HG03575 (cell line): ENCODE results near the gene SLC8A1.

Source experiments
- ATAC-seq: cut with Tn5 transposase; IDR thresholded peaks from one replicate; pipeline ENCODE4 v1.9.1; 2021; ENCODE audit not compliant: unreplicated experiment, insufficient number of reproducible peaks, low FRiP score; ENCODE audit errors: extremely low read depth

SLC8A1 gene

DNA sequence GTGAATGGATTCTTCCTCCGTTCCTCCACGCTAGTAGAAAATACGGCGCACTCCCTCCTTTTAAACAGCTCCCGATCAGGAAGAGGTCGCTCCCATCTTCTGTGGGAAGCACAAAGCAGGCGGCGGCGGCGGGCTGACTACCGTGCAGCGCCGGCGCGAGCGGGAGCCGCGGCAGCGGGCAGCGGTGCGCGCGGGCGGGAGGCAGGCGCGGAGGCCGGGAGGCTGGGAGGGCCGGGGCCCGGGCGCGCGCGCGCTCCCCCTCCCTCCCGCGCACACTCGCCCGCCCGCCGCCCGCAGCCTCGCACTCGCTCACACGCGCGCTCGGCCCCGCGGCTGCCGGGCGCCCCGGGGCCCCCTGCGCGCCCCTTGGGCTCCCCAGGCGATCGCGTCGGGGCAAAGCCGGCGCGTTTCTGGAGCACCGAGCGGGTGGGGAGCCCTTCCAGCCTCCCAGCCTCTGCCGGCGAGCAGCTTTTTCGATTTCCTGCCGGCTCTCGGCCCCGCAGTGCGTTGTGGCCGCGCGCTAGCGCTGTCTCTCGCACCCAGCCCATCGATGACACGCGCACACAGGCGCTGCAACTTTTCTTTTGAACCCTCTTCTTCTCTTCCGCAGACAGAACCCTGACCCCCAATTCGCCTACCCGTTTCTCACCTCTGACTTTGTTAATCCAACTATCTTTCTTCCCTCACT lies at the start of gene SLC8A1:
Gene SLC8A1, minus strand, starts transcription at position 173 of the 688 bp plus-strand sequence.
- ATAC-seq = no peak

DNA sequence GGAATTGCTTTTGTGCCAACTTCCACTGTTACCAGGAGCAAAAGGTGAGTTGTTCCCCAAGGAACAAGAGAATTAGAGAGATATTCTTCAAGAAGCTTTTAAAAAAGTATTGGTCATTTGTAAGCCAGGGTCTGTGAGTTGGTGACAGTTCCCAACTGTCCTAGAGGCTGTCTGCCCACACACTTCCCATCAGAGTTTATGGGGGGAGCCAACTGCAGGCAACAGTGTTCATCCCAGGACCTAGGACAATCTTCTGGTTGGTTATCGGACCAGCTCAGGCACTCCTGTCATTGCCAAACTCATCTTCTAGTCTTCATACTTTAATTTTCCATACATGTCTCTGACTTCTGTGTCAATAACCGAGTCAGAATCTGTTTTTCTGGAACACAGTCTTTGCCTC lies 47.5 kb upstream of the SLC8A1 start:
- no peak for ATAC-seq

DNA sequence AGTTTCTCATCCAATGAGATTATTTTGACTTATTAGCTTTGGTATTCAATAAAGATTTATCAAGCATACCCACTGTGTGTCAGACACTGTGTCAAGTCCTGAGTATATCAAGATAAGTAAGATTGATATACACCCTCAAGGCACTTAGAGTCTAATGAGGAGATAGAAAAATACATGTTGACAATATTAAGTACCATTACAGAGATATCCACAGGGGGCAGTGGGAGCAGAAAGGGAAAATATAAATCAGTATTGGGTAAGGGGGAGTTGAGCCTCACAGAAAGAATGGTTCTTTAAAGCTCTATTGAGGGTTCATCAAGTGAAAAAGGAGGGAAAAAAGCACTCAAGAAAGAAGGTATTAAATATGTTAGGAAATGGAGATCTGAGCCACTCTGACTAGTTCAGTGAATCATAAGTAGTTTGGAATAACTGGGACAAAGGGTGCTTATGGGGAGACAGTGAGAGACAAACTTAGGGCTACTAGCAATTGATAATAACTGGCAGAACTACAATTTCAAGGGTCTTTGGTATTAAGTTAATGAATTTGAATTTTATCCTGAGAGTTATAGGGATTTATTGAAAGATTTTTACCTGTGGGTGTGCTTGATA lies 45.5 kb upstream of the SLC8A1 start:
- no peak for ATAC-seq

DNA sequence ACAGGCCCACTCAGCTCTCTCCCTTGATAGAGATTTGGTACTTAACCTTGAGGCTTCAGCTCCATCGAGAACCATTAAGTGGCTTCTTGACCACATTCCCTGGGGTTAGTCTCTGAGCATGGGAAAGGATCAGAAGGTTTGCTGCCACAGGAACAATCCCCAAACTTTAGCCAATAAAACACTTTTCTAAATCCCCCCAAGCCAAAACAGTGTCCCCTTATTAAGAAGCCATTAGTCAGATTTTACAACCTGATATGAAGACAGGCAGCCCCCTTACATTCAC lies 37.7 kb upstream of the SLC8A1 start:
- no peak for ATAC-seq

DNA sequence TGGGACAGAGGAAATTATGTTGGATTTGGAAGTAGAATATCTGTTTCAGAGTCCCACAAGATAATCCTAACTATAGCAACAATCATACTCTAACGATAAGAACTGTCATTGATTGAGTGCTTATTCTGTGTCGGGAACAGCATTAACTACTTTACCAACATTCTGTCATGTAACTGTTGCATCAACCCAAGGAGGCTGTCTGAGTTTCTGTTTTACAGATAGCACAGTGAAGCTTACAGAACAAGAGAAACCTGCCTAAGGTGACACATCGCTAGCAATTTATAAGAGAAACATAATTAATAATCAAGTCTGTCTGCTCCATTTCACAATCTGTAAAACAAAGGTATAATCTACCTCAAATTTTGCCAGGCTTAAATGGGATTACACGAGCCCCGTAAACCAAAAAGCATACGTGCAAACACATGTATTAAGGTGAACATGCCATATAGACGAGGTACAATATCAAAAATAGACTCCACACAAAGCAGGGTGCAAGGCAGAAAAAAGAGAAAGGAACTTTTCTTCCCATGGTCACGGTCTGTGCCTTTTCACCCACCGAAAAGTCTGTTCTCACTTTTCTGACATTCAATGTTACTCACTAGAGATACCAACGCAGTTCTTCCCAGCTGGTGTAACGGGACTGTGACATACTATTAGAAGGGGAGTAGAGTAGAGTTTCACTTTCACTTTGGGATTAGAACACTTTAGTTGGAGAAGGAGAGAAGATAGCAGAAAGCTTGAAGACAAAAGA lies 37.2 kb upstream of the SLC8A1 start:
- no peak for ATAC-seq

DNA sequence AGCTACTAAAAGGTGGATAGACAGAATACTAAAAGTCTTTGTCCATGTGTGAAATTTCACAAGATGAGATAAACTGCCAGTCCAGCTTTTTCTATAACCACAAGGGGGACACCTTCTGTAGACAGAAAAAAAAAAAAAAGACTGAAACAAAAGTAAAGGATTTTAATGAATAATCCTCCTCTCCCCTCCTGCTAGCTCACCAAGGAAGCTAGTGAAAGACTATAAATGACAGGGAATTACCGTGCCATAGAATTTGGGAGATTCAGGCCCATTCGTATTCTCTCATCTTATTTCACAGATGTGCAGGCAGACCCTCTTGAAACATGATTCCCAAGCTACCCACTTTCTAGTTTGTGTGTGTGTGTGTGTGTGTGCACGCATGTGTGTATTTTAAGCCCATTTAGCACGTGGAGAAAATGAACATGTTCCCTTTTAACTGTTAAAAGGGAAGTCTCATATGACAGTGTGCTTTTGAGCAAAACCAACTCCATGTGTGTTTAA lies 36.3 kb upstream of the SLC8A1 start:
- ATAC-seq = no peak

DNA sequence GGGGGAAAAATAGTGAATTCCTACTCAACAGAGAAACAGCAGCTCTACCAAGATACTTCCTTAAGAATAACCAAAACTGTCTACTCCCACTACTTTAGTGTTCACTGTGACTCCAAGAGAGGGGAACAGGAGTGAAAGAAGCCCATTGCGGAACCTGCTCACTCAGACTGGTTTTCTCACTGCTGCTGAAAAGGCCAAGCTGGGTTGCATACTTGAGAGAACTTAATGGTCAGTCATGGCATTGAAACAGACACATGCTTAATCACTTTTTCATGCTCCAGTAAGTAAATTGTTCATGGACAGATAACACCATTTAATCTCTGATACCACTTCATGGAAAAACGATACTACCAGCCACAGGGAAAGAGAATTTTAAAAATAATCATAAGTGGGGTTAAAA lies 35.7 kb upstream of the SLC8A1 start:
- no peak for ATAC-seq

DNA sequence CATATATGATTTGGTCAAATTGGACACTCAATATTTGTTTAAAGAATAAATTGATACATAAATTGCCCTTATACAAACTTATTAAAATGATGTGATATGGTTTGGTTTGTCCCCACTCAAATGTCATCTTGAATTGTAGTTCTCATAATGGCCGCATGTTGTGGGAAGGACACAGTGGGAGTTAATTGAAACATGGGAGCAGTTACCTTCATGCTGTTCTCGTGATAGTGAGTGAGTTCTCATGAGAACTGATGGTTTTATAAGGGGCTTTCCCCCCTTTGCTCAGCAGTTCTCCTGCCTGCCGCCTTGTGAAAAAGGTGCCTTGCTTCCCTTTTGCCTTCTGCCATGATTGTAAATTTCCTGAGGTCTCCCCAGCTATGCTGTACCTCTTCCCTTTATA lies 34.0 kb upstream of the SLC8A1 start:
- no peak for ATAC-seq

DNA sequence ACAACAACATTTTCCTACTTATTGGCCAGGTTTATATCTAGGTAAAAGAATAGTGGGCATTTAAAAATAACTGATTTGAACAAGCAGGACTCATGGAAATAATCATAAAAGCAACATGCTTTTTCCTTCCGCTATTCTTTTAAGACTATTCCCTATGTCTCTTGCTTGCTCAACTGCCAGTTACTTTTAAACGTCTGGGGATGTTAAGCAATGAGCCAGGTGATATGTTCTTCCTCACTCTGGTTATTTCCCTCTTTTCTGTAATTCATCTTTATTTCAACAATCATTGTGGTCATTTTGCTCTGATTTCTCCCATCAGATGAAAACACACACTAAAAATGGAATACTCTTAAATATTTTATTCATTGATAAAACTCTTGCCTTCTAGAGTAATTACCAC lies 33.4 kb upstream of the SLC8A1 start:
- no peak for ATAC-seq

DNA sequence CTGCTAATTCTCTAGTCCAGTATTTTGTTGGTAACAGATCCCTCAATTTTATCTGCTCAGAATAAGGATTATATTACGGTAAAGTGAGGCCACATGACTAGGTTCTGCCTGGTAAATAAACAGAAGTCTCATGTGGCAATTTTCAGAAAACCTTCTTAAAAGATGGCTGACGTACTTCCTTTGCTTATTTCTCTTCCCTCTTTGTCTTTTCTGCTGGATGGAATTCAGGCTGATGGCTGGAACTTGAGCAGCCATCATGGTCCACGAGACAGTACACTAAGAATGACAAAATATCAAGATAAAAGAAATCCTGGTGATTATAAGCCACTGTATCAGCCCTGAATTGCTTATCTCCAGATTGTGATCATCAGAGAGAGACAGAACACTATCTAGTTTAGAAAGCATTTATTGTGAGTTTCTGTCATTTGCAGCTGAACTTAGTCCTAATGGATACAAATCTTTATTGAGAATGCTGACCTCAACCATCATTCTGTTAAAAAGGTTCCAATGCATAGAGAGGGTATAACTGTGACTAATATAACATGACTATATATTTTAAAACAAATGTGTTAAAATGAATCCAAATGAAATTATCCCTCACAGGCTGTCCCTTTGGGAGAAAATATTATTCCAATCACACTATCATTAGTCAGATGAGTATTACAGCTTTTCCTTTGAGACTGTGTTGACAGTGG lies 31.8 kb upstream of the SLC8A1 start:
- no peak for ATAC-seq

DNA sequence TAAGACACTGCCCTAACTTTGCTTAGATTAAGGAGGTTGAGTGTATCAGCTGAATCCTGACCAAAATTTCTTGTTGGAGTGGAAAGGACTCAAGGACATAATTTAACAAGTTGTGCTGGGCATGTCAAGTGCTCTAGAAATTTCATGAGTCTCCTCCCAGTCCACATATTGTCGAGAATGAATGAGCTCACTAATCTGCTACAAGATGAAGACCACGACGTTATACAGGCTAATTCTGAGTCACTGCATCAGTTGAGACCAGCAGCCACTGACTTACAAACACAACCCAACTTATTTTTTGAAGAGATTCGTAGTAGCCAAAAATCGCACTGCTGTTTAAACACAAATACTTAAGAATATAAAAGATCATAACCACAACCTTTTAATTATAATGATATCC lies 28.7 kb upstream of the SLC8A1 start:
- ATAC-seq = no peak

DNA sequence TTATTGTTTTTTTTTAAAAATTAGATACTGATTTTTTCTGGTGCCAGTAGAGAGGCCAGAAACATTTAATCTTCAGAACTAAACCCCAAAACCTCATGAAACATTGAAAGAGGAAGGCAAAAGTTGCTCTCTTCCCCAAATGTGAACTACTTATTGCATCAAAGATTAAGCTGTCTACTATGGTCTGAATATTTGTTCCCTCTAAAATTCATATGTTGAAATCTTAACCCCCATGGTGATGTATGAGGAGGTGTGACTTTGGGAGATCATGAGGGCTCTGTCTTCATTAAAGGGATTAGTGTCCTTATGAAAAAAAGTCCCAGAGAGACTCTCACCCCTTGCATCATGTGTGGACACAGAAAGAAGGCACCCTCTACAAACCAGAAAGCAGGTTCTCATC lies 28.2 kb upstream of the SLC8A1 start:
- no peak for ATAC-seq

DNA sequence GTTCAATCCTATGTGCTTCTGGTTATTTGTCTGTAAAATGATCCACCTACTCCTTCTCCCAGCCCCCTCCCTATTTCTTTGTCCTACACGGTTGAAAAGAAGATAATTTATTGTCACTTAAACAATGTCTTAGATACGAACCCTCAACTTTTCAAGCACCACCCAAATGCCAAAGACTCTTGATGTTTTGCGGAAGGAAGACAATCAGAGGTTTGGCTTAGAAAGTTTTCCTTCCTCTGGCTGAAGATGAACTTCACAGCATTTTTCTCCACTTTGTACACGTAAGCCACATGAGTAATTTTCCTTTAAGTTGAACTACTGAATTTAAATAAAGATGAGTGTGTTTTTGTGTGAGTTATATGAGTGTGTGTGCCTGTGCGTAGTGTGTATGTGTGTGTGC lies 25.5 kb upstream of the SLC8A1 start:
- ATAC-seq = no peak

DNA sequence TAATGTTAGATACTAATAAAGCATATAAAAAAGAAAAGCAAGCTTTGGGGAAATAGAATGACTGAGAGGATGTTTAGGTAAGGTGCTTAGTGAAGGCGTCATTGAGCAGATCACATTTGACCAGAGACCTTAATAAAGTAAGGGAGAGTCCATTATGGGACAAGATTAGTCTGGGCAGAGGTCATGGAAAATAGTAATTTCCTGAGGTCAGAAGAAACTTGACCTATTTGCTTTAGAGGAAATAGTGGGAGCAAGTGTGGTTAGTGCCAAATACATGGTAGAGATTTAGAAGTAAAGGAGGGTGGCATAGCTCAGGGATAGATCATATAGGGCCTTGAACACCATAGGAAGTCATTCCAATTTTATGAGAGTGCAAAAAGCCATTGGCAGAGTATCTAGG lies 24.5 kb upstream of the SLC8A1 start:
- no peak for ATAC-seq

DNA sequence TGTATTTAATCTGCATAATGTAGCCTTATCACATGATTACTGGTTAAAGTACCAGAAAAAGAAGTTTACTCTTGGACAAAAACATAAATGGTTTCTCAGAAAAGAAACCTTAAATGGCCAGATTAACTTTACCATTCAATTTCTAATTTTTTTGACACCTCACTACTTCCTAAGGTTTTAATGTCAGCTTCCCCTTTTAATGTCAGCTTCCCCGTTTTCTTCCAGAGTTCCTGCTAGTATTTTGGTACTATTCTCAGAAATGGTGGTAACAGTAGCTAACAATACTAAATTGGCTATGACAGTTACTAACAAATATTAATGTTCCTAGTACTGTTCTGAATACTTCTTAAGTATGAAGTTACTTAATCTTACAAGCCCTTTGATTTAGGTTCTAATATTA lies 22.4 kb upstream of the SLC8A1 start:
- ATAC-seq = no peak

DNA sequence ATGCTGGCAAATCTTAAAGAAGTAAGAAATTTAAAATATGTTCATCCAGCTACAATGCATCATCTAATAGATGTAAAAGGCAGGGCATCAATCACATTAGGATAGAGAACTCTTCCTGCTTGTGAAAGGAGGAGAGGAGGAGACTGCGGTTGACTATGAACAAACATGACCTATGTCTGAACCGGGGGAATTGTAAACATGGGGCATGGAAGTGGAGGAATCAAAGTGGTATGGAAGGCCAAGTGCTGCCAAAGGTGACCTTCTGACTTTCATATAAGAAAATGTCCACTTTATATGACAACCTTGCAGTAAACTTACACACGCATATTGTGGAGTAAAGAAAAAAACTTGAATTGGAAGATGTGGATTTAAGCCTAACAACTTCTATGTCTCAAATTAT lies 20.0 kb upstream of the SLC8A1 start:
- no peak for ATAC-seq

DNA sequence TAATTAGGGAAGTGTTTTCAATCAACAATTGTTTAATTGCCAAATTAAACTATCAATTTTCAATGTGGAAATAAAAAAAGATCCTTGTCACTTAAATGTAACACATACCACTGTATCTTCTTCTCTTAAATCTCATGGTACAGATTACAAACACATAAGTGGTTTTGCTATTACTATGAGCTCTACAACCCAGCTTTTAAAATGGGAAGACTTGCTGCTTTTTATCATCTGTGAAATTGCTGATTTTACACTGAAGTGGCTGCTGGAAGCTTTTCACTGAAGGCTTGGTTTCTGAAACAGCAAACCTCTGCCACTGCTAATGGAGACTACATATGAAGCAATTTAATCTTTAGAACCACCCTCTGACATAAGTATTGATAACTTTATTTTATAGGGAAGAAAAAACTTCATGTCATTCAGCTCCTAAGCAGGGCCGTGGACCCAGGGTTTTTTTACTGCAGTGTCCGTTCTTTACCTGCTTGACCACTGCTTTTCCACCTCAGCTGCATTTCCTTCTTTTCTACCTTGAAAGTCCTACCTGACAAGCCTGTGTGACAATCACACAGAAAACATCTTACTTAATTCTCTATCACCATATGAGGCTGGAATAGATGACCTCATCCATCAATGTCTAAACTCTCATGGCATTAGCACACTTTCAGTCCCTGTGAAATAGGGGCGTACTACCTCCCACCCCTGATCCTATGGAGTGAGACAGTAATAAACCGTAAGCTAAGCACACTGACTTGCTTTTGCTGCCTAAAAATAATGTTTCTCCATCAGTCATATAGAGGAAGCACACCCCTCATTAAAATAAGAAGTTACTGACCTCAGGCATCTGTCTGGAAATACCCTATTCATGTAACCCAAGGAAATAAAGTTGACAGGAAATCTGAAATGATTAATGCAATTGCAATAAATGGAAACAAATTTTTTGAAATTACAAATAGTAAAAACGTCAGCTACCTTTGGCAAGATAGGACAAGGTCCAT lies 19.2 kb upstream of the SLC8A1 start:
- no peak for ATAC-seq

DNA sequence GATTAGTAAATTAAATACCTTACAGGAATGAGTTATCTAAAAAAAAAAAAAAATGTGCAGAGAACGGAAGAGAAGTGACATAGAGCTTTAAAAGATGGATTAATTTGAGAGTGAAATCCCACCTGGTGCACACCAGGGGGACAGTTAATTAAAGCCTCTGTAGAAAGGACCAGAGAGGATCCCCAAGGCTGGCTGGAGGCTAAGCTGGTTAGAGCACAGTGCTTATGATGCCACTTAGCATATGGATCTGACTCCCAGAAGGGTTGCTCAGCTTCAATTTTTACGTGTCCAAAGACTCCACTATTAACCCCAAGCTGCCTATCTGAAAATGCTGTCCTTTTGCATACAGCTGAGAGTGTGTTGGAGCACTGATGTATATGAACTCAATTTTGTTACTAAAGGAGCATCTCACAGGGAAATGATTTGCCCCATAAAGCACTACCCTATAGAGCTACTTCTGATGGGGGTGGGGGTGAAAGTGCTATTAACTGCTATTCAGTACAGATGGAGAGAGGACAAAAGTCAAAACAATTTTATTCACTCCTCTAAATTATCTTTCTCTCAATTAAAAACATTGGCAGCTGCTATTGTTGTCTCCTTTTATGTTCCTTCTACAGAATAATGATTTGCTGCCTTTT lies 15.2 kb upstream of the SLC8A1 start:
- ATAC-seq = no peak
